WTC11 (cell line): ENCODE data around the gene CD6. TPM values are rescaled to one million over a fixed set of nuclear protein-coding genes. Genes with fewer than 3 reads are reported as not detected.

Experiments
- ATAC-seq: fragments of 200-7000 bp; cut with Tn5 transposase; 2 replicates; pipeline ENCODE4 v1.10.0; 2021; ENCODE audit warnings: mild to moderate bottlenecking, moderate library complexity
- CTCF ChIA-PET: fragments of 300-600 bp; sonication (Branson Sonifier 250); formaldehyde crosslinking; loops from one replicate; lab custom pipeline; 2021; ENCODE audit warnings: antibody characterized with exemption; lab: Charles Lee
- POLR2A ChIA-PET: fragments of 350-600 bp; sonication (Branson Sonifier 250); formaldehyde crosslinking; loops from one replicate; lab custom pipeline; 2021; ENCODE audit warnings: antibody characterized with exemption; lab: Charles Lee
- DNase-seq: peaks from one replicate; pipeline ENCODE4 v3.0.0; 2021; ENCODE audit warnings: low spot score
- H3K27ac Mint-ChIP-seq: 2 replicates; pipeline ENCODE4 v1.8.0; 2021; ENCODE audit warnings: mixed read lengths
- H3K27me3 Mint-ChIP-seq: 2 replicates; pipeline ENCODE4 v1.8.0; 2021; ENCODE audit warnings: low read depth, mild to moderate bottlenecking, moderate library complexity, mixed read lengths
- H3K36me3 Mint-ChIP-seq: 2 replicates; pipeline ENCODE4 v1.8.0; 2021; ENCODE audit warnings: mixed read lengths
- H3K4me1 Mint-ChIP-seq: 2 replicates; pipeline ENCODE4 v1.8.0; 2022; ENCODE audit warnings: mixed read lengths
- H3K4me3 Mint-ChIP-seq: 2 replicates; pipeline ENCODE4 v1.8.0; 2021; ENCODE audit warnings: mild to moderate bottlenecking, moderate library complexity, mixed read lengths
- H3K9me3 Mint-ChIP-seq: 2 replicates; pipeline ENCODE4 v1.8.0; 2021; ENCODE audit warnings: mixed read lengths
- CREM ChIP-seq: sonication (generic); formaldehyde crosslinking; IDR thresholded peaks from 2 replicates; pipeline ENCODE4 v1.8.1; 2022; ENCODE audit warnings: mild to moderate bottlenecking, missing genetic modification reagents, moderate library complexity
- CTCF ChIP-seq: fragments of 200-600 bp; IDR thresholded peaks from 2 replicates; pipeline ENCODE4 v1.8.0; 2022; ENCODE audit warnings: antibody characterized with exemption
- ERG ChIP-seq: fragments of 250-450 bp; sonication (Bioruptor Pico); IDR thresholded peaks from 2 replicates; pipeline ENCODE4 v1.8.0; 2021; ENCODE audit warnings: mild to moderate bottlenecking
- ESRRA ChIP-seq: sonication (generic); formaldehyde crosslinking; IDR thresholded peaks from 2 replicates; pipeline ENCODE4 v1.8.1; 2022; ENCODE audit warnings: mild to moderate bottlenecking, missing genetic modification reagents, borderline replicate concordance
- HMGA2 ChIP-seq: fragments of 250-450 bp; sonication (Bioruptor Pico); IDR thresholded peaks from 2 replicates; pipeline ENCODE4 v1.4.0; 2021; ENCODE audit warnings: mild to moderate bottlenecking, moderate library complexity
- JAZF1 ChIP-seq: fragments of 250-450 bp; sonication (Bioruptor Pico); IDR thresholded peaks from 2 replicates; pipeline ENCODE4 v1.9.0; 2021; ENCODE audit warnings: moderate library complexity, mild to moderate bottlenecking, inconsistent platforms
- JUN ChIP-seq: sonication (generic); formaldehyde crosslinking; IDR thresholded peaks from 2 replicates; pipeline ENCODE4 v1.8.0; 2023; ENCODE audit warnings: mild to moderate bottlenecking, missing genetic modification reagents
- NFE2L1 ChIP-seq: sonication (generic); formaldehyde crosslinking; IDR thresholded peaks from 2 replicates; pipeline ENCODE4 v1.8.1; 2023; ENCODE audit warnings: missing genetic modification reagents
- PRRX2 ChIP-seq: fragments of 250-450 bp; sonication (Bioruptor Pico); IDR thresholded peaks from 2 replicates; pipeline ENCODE4 v1.8.0; 2021; ENCODE audit warnings: mild to moderate bottlenecking
- RORB ChIP-seq: fragments of 250-450 bp; sonication (Bioruptor Pico); IDR thresholded peaks from 2 replicates; pipeline ENCODE4 v1.9.0; 2021; ENCODE audit warnings: mild to moderate bottlenecking
- SMAD3 ChIP-seq: sonication (generic); formaldehyde crosslinking; IDR thresholded peaks from 2 replicates; pipeline ENCODE4 v1.8.0; 2022; ENCODE audit warnings: missing genetic modification reagents, mild to moderate bottlenecking, borderline replicate concordance
- USF1 ChIP-seq: sonication (generic); formaldehyde crosslinking; IDR thresholded peaks from 2 replicates; pipeline ENCODE4 v1.8.0; 2022; ENCODE audit warnings: mild to moderate bottlenecking, missing genetic modification reagents
- ZMAT4 ChIP-seq: fragments of 250-450 bp; sonication (Bioruptor Pico); IDR thresholded peaks from 2 replicates; pipeline ENCODE4 v1.9.0; 2021; ENCODE audit warnings: mild to moderate bottlenecking
- ZNF263 ChIP-seq: sonication (generic); formaldehyde crosslinking; IDR thresholded peaks from 2 replicates; pipeline ENCODE4 v1.8.1; 2022; ENCODE audit warnings: low read depth, mild to moderate bottlenecking, moderate library complexity, missing genetic modification reagents
- ZNF281 ChIP-seq: sonication (generic); formaldehyde crosslinking; IDR thresholded peaks from 2 replicates; pipeline ENCODE4 v1.8.0; 2023; ENCODE audit warnings: mild to moderate bottlenecking, missing genetic modification reagents
- ZNF396 ChIP-seq: fragments of 250-450 bp; sonication (Bioruptor Pico); IDR thresholded peaks from 2 replicates; pipeline ENCODE4 v1.8.0; 2021; ENCODE audit warnings: mild to moderate bottlenecking, moderate library complexity, borderline replicate concordance
- ZNF416 ChIP-seq: fragments of 250-450 bp; sonication (Bioruptor Pico); IDR thresholded peaks from 2 replicates; pipeline ENCODE4 v1.9.0; 2021; ENCODE audit warnings: mild to moderate bottlenecking, inconsistent platforms
- ZNF425 ChIP-seq: fragments of 250-450 bp; sonication (Bioruptor Pico); conservative IDR thresholded peaks from 2 replicates; pipeline ENCODE4 v1.9.0; 2021; ENCODE audit warnings: mild to moderate bottlenecking
- total RNA-seq: library from RNA; stranded (reverse); gene quantifications from 3 replicates; pipeline ENCODE4 v1.2.3, GENCODE V29; 2021

Gene CD6
- total RNA-seq, 1 experiment from 2014 or later, result 1.0 TPM

GRCh38 chr11:61042537-61042936 is 71.1 kb downstream of the CD6 start:
- DNase-seq (no peak), ATAC-seq (no peak)
- peaks cover 14% of the 10 kb centered on the region for H3K4me1 Mint-ChIP-seq
- TF ChIP-seq CREM, result no peak
- TF ChIP-seq ZNF281 (CRISPR knock-in tag), result no peak
- no peak for TF ChIP-seq ERG (CRISPR knock-in tag)
- TF ChIP-seq ZNF416 (CRISPR knock-in tag), result no peak
- TF ChIP-seq RORB (CRISPR knock-in tag), result no peak
- TF ChIP-seq ESRRA, result no peak
- no peak for TF ChIP-seq USF1 (CRISPR knock-in tag)
- TF ChIP-seq ZMAT4 (CRISPR knock-in tag), result no peak
- TF ChIP-seq SMAD3 (CRISPR knock-in tag), result no peak
- no peak for TF ChIP-seq JAZF1 (CRISPR knock-in tag)
- TF ChIP-seq JUN, result no peak
- TF ChIP-seq CTCF, result no peak
- no peak for TF ChIP-seq PRRX2 (CRISPR knock-in tag)
- no peak for TF ChIP-seq ZNF396 (CRISPR knock-in tag)
- no peak for TF ChIP-seq HMGA2 (CRISPR knock-in tag)
- TF ChIP-seq NFE2L1 (CRISPR knock-in tag), result no peak
- TF ChIP-seq ZNF263, result no peak
- no peak for TF ChIP-seq ZNF425
- ChIA-PET CTCF (interaction anchor here (0.7 to 1.4 kb wide), 8 partner anchors 65 to 155 kb away, joined by 3 to 6 read pairs (median 3); no protein-coding TSS in a partner anchor), POLR2A (no interaction called here)
- H3K36me3 Mint-ChIP-seq, result no peaks in the 10 kb centered on the region
- H3K9me3 Mint-ChIP-seq, result no peaks in the 10 kb centered on the region
- no peak overlapping the region for H3K4me3 Mint-ChIP-seq
- H3K27ac Mint-ChIP-seq, result no peak overlapping the region
- H3K27me3 Mint-ChIP-seq, result peaks cover 2% of the 10 kb centered on the region
